K562 (cell line): ENCODE results near the gene TRPM4. TPM values are rescaled to one million over a fixed set of nuclear protein-coding genes. Genes with fewer than 3 reads are reported as not detected.
A peak's percentile ranks its signal among the peaks of the same experiment; 100 is the strongest.

Experiments used
- CHCHD3 ChIP-seq: fragments of 250-450 bp; sonication (Bioruptor Pico); IDR thresholded peaks from 2 replicates; pipeline ENCODE4 v2.1.2; 2022; ENCODE audit warnings: mild to moderate bottlenecking
- CHD1 ChIP-seq: fragments of 200-600 bp; sonication (generic); IDR thresholded peaks from one replicate; pipeline ENCODE4 v1.6.1; 2012; ENCODE audit warnings: mild to moderate bottlenecking, moderate library complexity, low read length, inconsistent platforms
- CXXC5 ChIP-seq: fragments of 250-450 bp; sonication (Bioruptor Pico); IDR thresholded peaks from 2 replicates; pipeline ENCODE4 v1.8.0; 2022; ENCODE audit warnings: inconsistent platforms, mild to moderate bottlenecking, moderate library complexity
- FIP1L1 ChIP-seq: fragments of 200-400 bp; formaldehyde crosslinking; IDR thresholded peaks from 2 replicates; pipeline ENCODE4 v1.6.1; 2018; ENCODE audit warnings: mild to moderate bottlenecking, low read depth, low read length; ENCODE audit not compliant: poor library complexity, severe bottlenecking
- KDM5B ChIP-seq: fragments of 200-600 bp; sonication (generic); IDR thresholded peaks from 2 replicates; pipeline ENCODE4 v1.6.1; 2012; ENCODE audit warnings: low read depth, mild to moderate bottlenecking, moderate library complexity, low read length, control low read depth, inconsistent platforms; ENCODE audit not compliant: insufficient replicate concordance
- MYNN ChIP-seq, 2 experiments: sonication (generic); formaldehyde crosslinking in 1 of 2; IDR thresholded peaks; 2 replicates each; pipeline versions ENCODE4 v1.5.0 to v1.6.1; 2016 to 2020; ENCODE audit warnings: antibody characterized with exemption in 1 of 2, missing genetic modification reagents in 1 of 2
- NRF1 ChIP-seq, 2 experiments: fragments of 450-650 bp; IDR thresholded peaks in 1 of 2; conservative IDR thresholded peaks in 1 of 2; 2 replicates each; pipeline ENCODE4 v1.6.1; 2014; ENCODE audit warnings: mild to moderate bottlenecking in 2 of 2
- RBM15 ChIP-seq: fragments of 200-400 bp; formaldehyde crosslinking; IDR thresholded peaks from 2 replicates; pipeline ENCODE4 v1.6.1; 2018; ENCODE audit warnings: mild to moderate bottlenecking, low read length, moderate library complexity; ENCODE audit not compliant: insufficient read depth
- SMARCC2 ChIP-seq: fragments of 450-650 bp; IDR thresholded peaks from 2 replicates; pipeline ENCODE4 v1.6.1; 2017; ENCODE audit warnings: antibody characterized with exemption, moderate library complexity, mild to moderate bottlenecking, low read depth
- TOE1 ChIP-seq, 2 experiments: fragments of 450-650 bp in 1 of 2; sonication (generic) in 1 of 2; formaldehyde crosslinking in 1 of 2; IDR thresholded peaks; 2 replicates each; pipeline versions ENCODE4 v1.7.1 to v1.8.0; 2016 to 2022; ENCODE audit warnings: borderline replicate concordance in 2 of 2, mild to moderate bottlenecking in 2 of 2, antibody characterized with exemption in 1 of 2, inconsistent platforms in 1 of 2, low read depth in 1 of 2, missing genetic modification reagents in 1 of 2, moderate library complexity in 1 of 2
- WHSC1 ChIP-seq: IDR thresholded peaks from one replicate; pipeline ENCODE4 v1.6.1; 2012; ENCODE audit warnings: low read length, control low read depth, inconsistent platforms
- ZKSCAN3 ChIP-seq: fragments of 250-450 bp; sonication (Bioruptor Pico); IDR thresholded peaks from 2 replicates; pipeline ENCODE4 v1.4.0; 2020
- ZNF143 ChIP-seq: sonication (generic); formaldehyde crosslinking; IDR thresholded peaks from 2 replicates; pipeline ENCODE4 v1.9.0; 2022; ENCODE audit warnings: mild to moderate bottlenecking, missing genetic modification reagents
- ZNF263 ChIP-seq: sonication (generic); formaldehyde crosslinking; IDR thresholded peaks from 2 replicates; pipeline ENCODE4 v1.8.0; 2022; ENCODE audit warnings: mild to moderate bottlenecking, missing genetic modification reagents, borderline replicate concordance
- ZNF668 ChIP-seq: fragments of 250-450 bp; sonication (Bioruptor Pico); IDR thresholded peaks from 2 replicates; pipeline ENCODE4 v1.8.0; 2022; ENCODE audit warnings: mild to moderate bottlenecking, inconsistent platforms
- polyA plus RNA-seq, 8 experiments: library from polyadenylated mRNA; depleted of rRNA in 4 of 8; stranded (reverse) in 5 of 8; unstranded in 3 of 8; fragments of >200 nt; fragmentation: Nextera tagmentation in 2 of 8; fragmentation: Illumina TruSeq in 1 of 8; extraction: Ambion mirVana in 2 of 8; extraction: Trizol in 1 of 8; gene quantifications; 2 replicates each; pipeline versions ENCODE4 v1.2.1 to v1.2.3, GENCODE V29; 2011 to 2014; ENCODE audit warnings: inconsistent platforms in 1 of 8, missing spikeins in 1 of 8
- total RNA-seq, 7 experiments: library from RNA; depleted of rRNA in 6 of 7; stranded (reverse); fragments of >200 nt in 6 of 7; fragmentation: Illumina TruSeq in 2 of 7; extraction: Trizol in 2 of 7; gene quantifications; 2 replicates each; pipeline versions ENCODE4 v1.2.1 to v1.2.3, GENCODE V29; 2011 to 2021; ENCODE audit warnings: low replicate concordance in 1 of 7
- TF ChIP-seq, protein P1 (sequence below): sonication (generic); formaldehyde crosslinking; IDR thresholded peaks from 2 replicates; pipeline ENCODE4 v1.4.0; 2020; ENCODE audit warnings: mild to moderate bottlenecking, missing genetic modification reagents
- TF ChIP-seq, protein P2 (sequence below): sonication (generic); formaldehyde crosslinking; IDR thresholded peaks from 2 replicates; pipeline ENCODE4 v1.8.0; 2023; ENCODE audit warnings: mild to moderate bottlenecking, missing genetic modification reagents
- TF ChIP-seq, protein P3 (sequence below): sonication (generic); formaldehyde crosslinking; IDR thresholded peaks from 2 replicates; pipeline ENCODE4 v1.9.0; 2022; ENCODE audit warnings: mild to moderate bottlenecking, missing genetic modification reagents
- TF ChIP-seq, protein P4 (sequence below): sonication (generic); formaldehyde crosslinking; IDR thresholded peaks from 2 replicates; pipeline ENCODE4 v1.8.0; 2022; ENCODE audit warnings: mild to moderate bottlenecking, missing genetic modification reagents

Gene TRPM4
- total and polyA plus RNA-seq, 9 of the 15 experiments (the other 6 are each of a cell fraction or from before 2014, with no cell fraction given) = 6.5 to 45.4 (median 15.2) TPM

DNA sequence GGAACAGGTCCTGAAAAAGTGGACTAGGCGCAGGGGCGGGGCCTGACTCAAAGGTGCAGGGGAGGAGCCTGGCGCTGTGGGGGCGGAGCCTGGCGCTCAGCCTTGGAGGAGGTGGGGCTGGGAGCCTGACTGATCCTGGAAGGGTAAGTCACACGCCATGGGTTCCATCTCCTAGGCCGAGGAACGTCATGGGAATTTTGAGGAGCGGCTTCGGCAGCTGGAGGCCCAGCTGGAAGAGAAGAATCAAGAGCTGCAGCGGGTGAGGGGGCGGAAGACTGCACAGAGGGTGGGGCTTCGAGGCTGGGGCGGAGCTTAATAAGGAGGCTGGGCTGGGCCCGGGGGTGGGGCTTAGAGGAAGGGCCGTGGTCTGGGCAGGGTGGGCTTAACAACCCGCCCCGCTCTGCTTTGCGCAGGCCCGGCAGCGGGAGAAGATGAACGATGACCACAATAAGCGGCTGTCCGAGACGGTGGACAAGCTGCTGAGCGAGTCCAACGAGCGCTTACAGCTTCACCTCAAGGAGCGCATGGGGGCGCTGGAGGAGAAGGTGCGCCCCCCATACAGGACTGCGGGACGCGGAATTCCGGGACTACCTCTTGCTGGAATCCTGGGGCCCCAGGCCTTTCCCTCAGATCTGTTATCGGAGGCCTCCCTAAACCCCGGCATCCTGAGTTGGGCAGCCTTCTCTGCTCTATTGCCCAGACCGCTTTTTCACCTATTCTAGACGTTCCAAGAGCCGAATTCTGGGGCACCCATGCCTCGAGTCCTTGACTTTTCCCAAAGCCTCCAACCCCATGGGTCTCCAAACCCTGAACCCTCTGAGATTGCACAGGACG, 23.8 kb upstream of the TRPM4 start (continued):
- TF ChIP-seq, protein P1, sequence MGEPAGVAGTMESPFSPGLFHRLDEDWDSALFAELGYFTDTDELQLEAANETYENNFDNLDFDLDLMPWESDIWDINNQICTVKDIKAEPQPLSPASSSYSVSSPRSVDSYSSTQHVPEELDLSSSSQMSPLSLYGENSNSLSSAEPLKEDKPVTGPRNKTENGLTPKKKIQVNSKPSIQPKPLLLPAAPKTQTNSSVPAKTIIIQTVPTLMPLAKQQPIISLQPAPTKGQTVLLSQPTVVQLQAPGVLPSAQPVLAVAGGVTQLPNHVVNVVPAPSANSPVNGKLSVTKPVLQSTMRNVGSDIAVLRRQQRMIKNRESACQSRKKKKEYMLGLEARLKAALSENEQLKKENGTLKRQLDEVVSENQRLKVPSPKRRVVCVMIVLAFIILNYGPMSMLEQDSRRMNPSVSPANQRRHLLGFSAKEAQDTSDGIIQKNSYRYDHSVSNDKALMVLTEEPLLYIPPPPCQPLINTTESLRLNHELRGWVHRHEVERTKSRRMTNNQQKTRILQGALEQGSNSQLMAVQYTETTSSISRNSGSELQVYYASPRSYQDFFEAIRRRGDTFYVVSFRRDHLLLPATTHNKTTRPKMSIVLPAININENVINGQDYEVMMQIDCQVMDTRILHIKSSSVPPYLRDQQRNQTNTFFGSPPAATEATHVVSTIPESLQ (CRISPR knock-in tag) = no peak
- no peak for TF ChIP-seq TOE1 (IDR thresholded peaks at IDR 0.05; ENCODE audit: borderline replicate concordance)
- no peak for TF ChIP-seq TOE1 (CRISPR knock-in tag; IDR thresholded peaks at IDR 0.05; ENCODE audit: borderline replicate concordance, low read depth)
- peak; percentile 5 for TF ChIP-seq FIP1L1
- TF ChIP-seq MYNN (IDR thresholded peaks at IDR 0.05) = no peak
- TF ChIP-seq MYNN (CRISPR knock-in tag; IDR thresholded peaks at IDR 0.05) = no peak
- no peak for TF ChIP-seq RBM15
- TF ChIP-seq CXXC5 (CRISPR knock-in tag) = no peak
- no peak for TF ChIP-seq SMARCC2
- TF ChIP-seq KDM5B = no peak
- TF ChIP-seq, protein P2, sequence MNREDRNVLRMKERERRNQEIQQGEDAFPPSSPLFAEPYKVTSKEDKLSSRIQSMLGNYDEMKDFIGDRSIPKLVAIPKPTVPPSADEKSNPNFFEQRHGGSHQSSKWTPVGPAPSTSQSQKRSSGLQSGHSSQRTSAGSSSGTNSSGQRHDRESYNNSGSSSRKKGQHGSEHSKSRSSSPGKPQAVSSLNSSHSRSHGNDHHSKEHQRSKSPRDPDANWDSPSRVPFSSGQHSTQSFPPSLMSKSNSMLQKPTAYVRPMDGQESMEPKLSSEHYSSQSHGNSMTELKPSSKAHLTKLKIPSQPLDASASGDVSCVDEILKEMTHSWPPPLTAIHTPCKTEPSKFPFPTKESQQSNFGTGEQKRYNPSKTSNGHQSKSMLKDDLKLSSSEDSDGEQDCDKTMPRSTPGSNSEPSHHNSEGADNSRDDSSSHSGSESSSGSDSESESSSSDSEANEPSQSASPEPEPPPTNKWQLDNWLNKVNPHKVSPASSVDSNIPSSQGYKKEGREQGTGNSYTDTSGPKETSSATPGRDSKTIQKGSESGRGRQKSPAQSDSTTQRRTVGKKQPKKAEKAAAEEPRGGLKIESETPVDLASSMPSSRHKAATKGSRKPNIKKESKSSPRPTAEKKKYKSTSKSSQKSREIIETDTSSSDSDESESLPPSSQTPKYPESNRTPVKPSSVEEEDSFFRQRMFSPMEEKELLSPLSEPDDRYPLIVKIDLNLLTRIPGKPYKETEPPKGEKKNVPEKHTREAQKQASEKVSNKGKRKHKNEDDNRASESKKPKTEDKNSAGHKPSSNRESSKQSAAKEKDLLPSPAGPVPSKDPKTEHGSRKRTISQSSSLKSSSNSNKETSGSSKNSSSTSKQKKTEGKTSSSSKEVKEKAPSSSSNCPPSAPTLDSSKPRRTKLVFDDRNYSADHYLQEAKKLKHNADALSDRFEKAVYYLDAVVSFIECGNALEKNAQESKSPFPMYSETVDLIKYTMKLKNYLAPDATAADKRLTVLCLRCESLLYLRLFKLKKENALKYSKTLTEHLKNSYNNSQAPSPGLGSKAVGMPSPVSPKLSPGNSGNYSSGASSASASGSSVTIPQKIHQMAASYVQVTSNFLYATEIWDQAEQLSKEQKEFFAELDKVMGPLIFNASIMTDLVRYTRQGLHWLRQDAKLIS (CRISPR knock-in tag) = no peak
- TF ChIP-seq NRF1 (conservative IDR thresholded peaks at IDR 0.05 in 1 of 2, IDR thresholded peaks at IDR 0.05 in 1 of 2) = peak; percentile 61 to 64; a peak in 3 of 4 replicates
- TF ChIP-seq, protein P3, sequence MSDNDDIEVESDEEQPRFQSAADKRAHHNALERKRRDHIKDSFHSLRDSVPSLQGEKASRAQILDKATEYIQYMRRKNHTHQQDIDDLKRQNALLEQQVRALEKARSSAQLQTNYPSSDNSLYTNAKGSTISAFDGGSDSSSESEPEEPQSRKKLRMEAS (CRISPR knock-in tag) = no peak
- TF ChIP-seq ZNF263 (CRISPR knock-in tag) = no peak
- no peak for TF ChIP-seq CHD1
- TF ChIP-seq ZNF143 (CRISPR knock-in tag) = no peak
- no peak for TF ChIP-seq CHCHD3
- TF ChIP-seq WHSC1 = no peak
- TF ChIP-seq ZNF668 = no peak
- TF ChIP-seq, protein P4, sequence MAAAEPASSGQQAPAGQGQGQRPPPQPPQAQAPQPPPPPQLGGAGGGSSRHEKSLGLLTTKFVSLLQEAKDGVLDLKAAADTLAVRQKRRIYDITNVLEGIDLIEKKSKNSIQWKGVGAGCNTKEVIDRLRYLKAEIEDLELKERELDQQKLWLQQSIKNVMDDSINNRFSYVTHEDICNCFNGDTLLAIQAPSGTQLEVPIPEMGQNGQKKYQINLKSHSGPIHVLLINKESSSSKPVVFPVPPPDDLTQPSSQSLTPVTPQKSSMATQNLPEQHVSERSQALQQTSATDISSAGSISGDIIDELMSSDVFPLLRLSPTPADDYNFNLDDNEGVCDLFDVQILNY (CRISPR knock-in tag) = no peak
- no peak for TF ChIP-seq ZKSCAN3 (CRISPR knock-in tag)
